CD14-positive monocyte (primary cell): Measurements from ENCODE around the gene CDCA8. TPM values are rescaled to one million over a fixed set of nuclear protein-coding genes. Genes with fewer than 3 reads are reported as not detected.

Source experiments
- DNase-seq, 3 donors: peaks; one replicate each; pipeline ENCODE4 v3.0.0-alpha.2; 2011 to 2022
- H2AFZ ChIP-seq: 2 replicates; pipeline ENCODE4 v1.6.0; 2012; ENCODE audit warnings: mild to moderate bottlenecking, low read depth, low read length, inconsistent platforms; ENCODE audit not compliant: insufficient read depth, poor library complexity, severe bottlenecking
- H3K27ac ChIP-seq, 2 donors: 1 replicate in 1 of 2; 2 replicates in 1 of 2; pipeline ENCODE4 v1.5.1; 2012 to 2013; ENCODE audit warnings: low read length in 2 of 2, control low read depth in 1 of 2, inconsistent platforms in 1 of 2, low read depth in 1 of 2, mild to moderate bottlenecking in 1 of 2
- H3K27me3 ChIP-seq, 2 donors: one replicate each; pipeline versions ENCODE4 v1.6.0 to v1.6.1; 2011 to 2013; ENCODE audit warnings: low read length in 2 of 2; ENCODE audit not compliant: control insufficient read depth in 2 of 2, insufficient read depth in 2 of 2
- H3K36me3 ChIP-seq, 2 donors: replicated peaks in 1 of 2; 1 replicate in 1 of 2; 2 replicates in 1 of 2; pipeline versions ENCODE4 v1.5.1 to v1.6.1; 2012 to 2013; ENCODE audit warnings: low read length in 2 of 2, control low read depth in 1 of 2, inconsistent platforms in 1 of 2, mild to moderate bottlenecking in 1 of 2; ENCODE audit not compliant: insufficient read depth in 2 of 2, control insufficient read depth in 1 of 2
- H3K4me1 ChIP-seq, 2 donors: 1 replicate in 1 of 2; 2 replicates in 1 of 2; pipeline versions ENCODE4 v1.5.1 to v1.6.1; 2012 to 2013; ENCODE audit warnings: low read length in 2 of 2, control low read depth in 1 of 2, inconsistent platforms in 1 of 2, mild to moderate bottlenecking in 1 of 2, moderate library complexity in 1 of 2; ENCODE audit not compliant: insufficient read depth in 2 of 2, control insufficient read depth in 1 of 2
- H3K4me2 ChIP-seq: replicated peaks from 2 replicates; pipeline ENCODE3; 2012; ENCODE audit warnings: low read length, moderate library complexity, mild to moderate bottlenecking; ENCODE audit not compliant: poor library complexity, severe bottlenecking; ENCODE audit errors: extremely low read depth
- H3K4me3 ChIP-seq, 3 experiments: fragments of 200-600 bp in 1 of 3; sonication (generic) in 1 of 3; replicated peaks in 1 of 3; 1 replicate in 2 of 3; 2 replicates in 1 of 3; pipeline ENCODE4 v1.5.1; 2011 to 2013; ENCODE audit warnings: low read length in 3 of 3, mild to moderate bottlenecking in 3 of 3, control low read depth in 2 of 3, low read depth in 2 of 3, inconsistent platforms in 1 of 3, moderate library complexity in 1 of 3
- H3K79me2 ChIP-seq: 2 replicates; pipeline ENCODE4 v1.6.0; 2012; ENCODE audit warnings: mild to moderate bottlenecking, control low read depth, inconsistent platforms, low read length, moderate library complexity; ENCODE audit not compliant: insufficient read depth
- H3K9ac ChIP-seq: 2 replicates; pipeline ENCODE4 v1.6.0; 2017; ENCODE audit warnings: low read length, mild to moderate bottlenecking; ENCODE audit not compliant: insufficient read depth, poor library complexity, severe bottlenecking
- H3K9me3 ChIP-seq, 2 donors: replicated peaks in 1 of 2; 1 replicate in 1 of 2; 2 replicates in 1 of 2; pipeline versions ENCODE4 v1.5.1 to v1.6.1; 2012 to 2013; ENCODE audit warnings: low read length in 2 of 2, control low read depth in 1 of 2; ENCODE audit not compliant: control insufficient read depth in 1 of 2, insufficient read depth in 1 of 2
- H4K20me1 ChIP-seq: 2 replicates; pipeline ENCODE4 v1.6.0; 2012; ENCODE audit warnings: mild to moderate bottlenecking, low read length, control low read depth, moderate library complexity; ENCODE audit not compliant: insufficient read depth
- H3K27ac Mint-ChIP-seq, 7 donors: one replicate each; pipeline ENCODE4 v1.8.0; 2020; ENCODE audit warnings: mild to moderate bottlenecking in 7 of 7, mixed read lengths in 7 of 7, moderate library complexity in 6 of 7, inconsistent platforms in 2 of 7
- H3K27me3 Mint-ChIP-seq, 3 donors: one replicate each; pipeline ENCODE4 v1.8.0; 2021 to 2022; ENCODE audit warnings: low read depth in 3 of 3, mild to moderate bottlenecking in 3 of 3, mixed read lengths in 3 of 3, moderate library complexity in 3 of 3, inconsistent platforms in 1 of 3
- H3K36me3 Mint-ChIP-seq, 2 donors: one replicate each; pipeline ENCODE4 v1.8.0; 2020; ENCODE audit warnings: mixed read lengths in 2 of 2, inconsistent platforms in 1 of 2, mild to moderate bottlenecking in 1 of 2
- H3K4me1 Mint-ChIP-seq: one replicate; pipeline ENCODE4 v1.8.0; 2020; ENCODE audit warnings: mild to moderate bottlenecking, mixed read lengths
- H3K4me3 Mint-ChIP-seq, 2 donors: one replicate each; pipeline ENCODE4 v1.8.0; 2020; ENCODE audit warnings: mild to moderate bottlenecking in 2 of 2, mixed read lengths in 2 of 2, moderate library complexity in 1 of 2
- H3K9me3 Mint-ChIP-seq, 7 donors: one replicate each; pipeline ENCODE4 v1.8.0; 2020 to 2022; ENCODE audit warnings: mixed read lengths in 7 of 7, mild to moderate bottlenecking in 6 of 7, moderate library complexity in 6 of 7, inconsistent platforms in 2 of 7
- CTCF ChIP-seq: fragments of 200-600 bp; IDR thresholded peaks from one replicate; pipeline ENCODE4 v1.8.0; 2022; ENCODE audit warnings: antibody characterized with exemption, mild to moderate bottlenecking
- WGBS: methylation state at CpG from one replicate; pipeline ENCODE4 v1.1.5; 2013; ENCODE audit warnings: missing lambda C conversion rate; ENCODE audit not compliant: insufficient coverage; 5-methylcytosine and 5-hydroxymethylcytosine counted together
- intact Hi-C, 2 donors: fragments of 100-400 bp; cut with micrococcal nuclease; formaldehyde crosslinking; loops; one replicate each; pipeline versions ENCODE4 v1.15.0 to v1.15.1; 2023
- polyA plus RNA-seq, 3 donors: library from polyadenylated mRNA; depleted of rRNA in 1 of 3; unstranded in 2 of 3; stranded (reverse) in 1 of 3; fragments of 300-500 nt in 2 of 3; fragments of >200 nt in 1 of 3; fragmentation: Illumina TruSeq in 2 of 3; gene quantifications; 1 replicate in 2 of 3; 2 replicates in 1 of 3; pipeline ENCODE4 v1.2.3, GENCODE V29; 2012 to 2021

Gene CDCA8
- polyA plus RNA-seq, 3 donors, result 0.09 to 0.67 (median 0.60) TPM

GRCh38 chr1:37708471-37708870 lies 16.2 kb downstream of the CDCA8 start:
- H3K36me3 ChIP-seq, result peaks cover 63 to 85% of the 10 kb centered on the region in 2 donors
- Mint-ChIP-seq H3K4me3 (no peak overlapping the region), H3K9me3 (no peaks in the 10 kb centered on the region), H3K27ac (no peak overlapping the region), H3K27me3 (peaks cover 0 to 2% (median 0%) of the 10 kb centered on the region in 3 donors), H3K4me1 (no peaks in the 10 kb centered on the region), H3K36me3 (peaks cover 62 to 74% of the 10 kb centered on the region in 2 donors)
- H3K4me1 ChIP-seq, result no peaks in the 10 kb centered on the region
- H3K9me3 ChIP-seq, result no peaks in the 10 kb centered on the region
- H2AFZ ChIP-seq, result no peak overlapping the region
- WGBS, result 86% methylated on average over 1 of the region's 4 CpGs
- H3K4me2 ChIP-seq, result no peak overlapping the region
- H3K9ac ChIP-seq, result no peak overlapping the region
- H3K27ac ChIP-seq, result no peak overlapping the region
- DNase-seq, result no peak
- intact Hi-C loops, result no loop called here
- H3K27me3 ChIP-seq, result no peaks in the 10 kb centered on the region
- no peaks in the 10 kb centered on the region for H4K20me1 ChIP-seq
- no peaks in the 10 kb centered on the region for H3K79me2 ChIP-seq
- H3K4me3 ChIP-seq, result no peak overlapping the region
- no peak for TF ChIP-seq CTCF

GRCh38 chr1:37714226-37714625 lies 21.9 kb downstream of the CDCA8 start:
- Histone ChIP-seq H3K27ac (no peak overlapping the region), H2AFZ (no peak overlapping the region), H3K9ac (no peak overlapping the region), H3K4me1 (no peaks in the 10 kb centered on the region), H3K79me2 (no peaks in the 10 kb centered on the region), H4K20me1 (no peaks in the 10 kb centered on the region), H3K27me3 (no peaks in the 10 kb centered on the region), H3K9me3 (no peaks in the 10 kb centered on the region), H3K4me3 (no peak overlapping the region), H3K36me3 (peaks cover 11 to 28% of the 10 kb centered on the region in 2 donors), H3K4me2 (no peak overlapping the region)
- H3K4me1 Mint-ChIP-seq, result no peaks in the 10 kb centered on the region
- no peaks in the 10 kb centered on the region for H3K9me3 Mint-ChIP-seq
- intact Hi-C loops, result no loop called here
- H3K27ac Mint-ChIP-seq, result no peak overlapping the region
- no peak overlapping the region for H3K4me3 Mint-ChIP-seq
- no peak for DNase-seq
- no peak for TF ChIP-seq CTCF
- H3K27me3 Mint-ChIP-seq, result peaks cover 2 to 7% (median 4%) of the 10 kb centered on the region in 3 donors
- H3K36me3 Mint-ChIP-seq, result peaks cover 16 to 20% of the 10 kb centered on the region in 2 donors
- WGBS, result 92% methylated on average over 2 of the region's 8 CpGs
